HG03139 (cell line): ENCODE results near the gene PWWP2A.
"Not testable (repeated sequence)": the region's sequence is repeated elsewhere in the genome, so short reads cannot be mapped to it uniquely, and the experiment has no call there.

Source experiments
- ATAC-seq: cut with Tn5 transposase; IDR thresholded peaks from one replicate; pipeline ENCODE4 v1.9.1; 2021; ENCODE audit not compliant: unreplicated experiment

Gene PWWP2A, protein sequence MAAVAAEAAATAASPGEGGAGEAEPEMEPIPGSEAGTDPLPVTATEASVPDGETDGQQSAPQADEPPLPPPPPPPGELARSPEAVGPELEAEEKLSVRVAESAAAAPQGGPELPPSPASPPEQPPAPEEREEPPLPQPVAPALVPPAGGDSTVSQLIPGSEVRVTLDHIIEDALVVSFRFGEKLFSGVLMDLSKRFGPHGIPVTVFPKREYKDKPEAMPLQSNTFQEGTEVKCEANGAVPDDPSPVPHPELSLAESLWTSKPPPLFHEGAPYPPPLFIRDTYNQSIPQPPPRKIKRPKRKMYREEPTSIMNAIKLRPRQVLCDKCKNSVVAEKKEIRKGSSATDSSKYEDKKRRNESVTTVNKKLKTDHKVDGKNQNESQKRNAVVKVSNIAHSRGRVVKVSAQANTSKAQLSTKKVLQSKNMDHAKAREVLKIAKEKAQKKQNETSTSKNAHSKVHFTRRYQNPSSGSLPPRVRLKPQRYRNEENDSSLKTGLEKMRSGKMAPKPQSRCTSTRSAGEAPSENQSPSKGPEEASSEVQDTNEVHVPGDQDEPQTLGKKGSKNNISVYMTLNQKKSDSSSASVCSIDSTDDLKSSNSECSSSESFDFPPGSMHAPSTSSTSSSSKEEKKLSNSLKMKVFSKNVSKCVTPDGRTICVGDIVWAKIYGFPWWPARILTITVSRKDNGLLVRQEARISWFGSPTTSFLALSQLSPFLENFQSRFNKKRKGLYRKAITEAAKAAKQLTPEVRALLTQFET

DNA sequence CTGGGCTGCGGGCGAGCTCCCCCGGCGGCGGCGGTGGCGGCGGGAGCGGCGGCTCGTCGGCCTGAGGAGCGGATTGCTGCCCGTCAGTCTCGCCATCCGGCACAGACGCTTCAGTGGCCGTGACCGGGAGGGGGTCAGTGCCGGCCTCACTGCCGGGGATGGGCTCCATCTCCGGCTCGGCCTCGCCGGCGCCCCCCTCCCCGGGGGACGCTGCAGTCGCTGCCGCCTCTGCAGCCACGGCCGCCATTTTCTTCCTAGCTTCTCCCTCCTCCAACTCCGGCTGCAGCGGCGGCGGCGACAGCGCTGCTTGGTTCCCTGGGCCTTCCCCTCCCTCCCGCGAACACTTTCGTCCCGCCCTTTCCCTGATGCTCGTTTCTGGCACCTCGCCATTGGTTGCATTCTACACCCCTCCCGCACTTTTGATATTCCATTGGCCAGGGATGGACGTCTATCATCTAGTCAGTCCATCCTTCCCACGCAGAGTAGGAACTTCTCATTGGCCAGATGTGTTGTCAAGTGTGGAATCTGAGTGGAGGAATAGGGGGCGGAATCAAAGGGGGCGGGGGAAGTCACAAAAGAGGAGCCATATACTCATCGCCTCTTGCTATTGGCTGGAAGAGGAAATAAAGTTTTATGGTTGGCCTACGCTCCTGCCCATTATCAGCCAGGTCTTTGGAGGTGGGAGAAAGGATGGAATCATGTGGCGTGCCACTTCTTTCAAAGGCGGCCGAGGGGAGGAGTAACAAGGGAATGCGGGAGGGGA lies at the start of gene PWWP2A:
TSS of gene PWWP2A (minus strand) at position 309 of the 763 bp plus-strand sequence. CDS start at position 247, 62 bp downstream.
- ATAC-seq, result peak; percentile 87

DNA sequence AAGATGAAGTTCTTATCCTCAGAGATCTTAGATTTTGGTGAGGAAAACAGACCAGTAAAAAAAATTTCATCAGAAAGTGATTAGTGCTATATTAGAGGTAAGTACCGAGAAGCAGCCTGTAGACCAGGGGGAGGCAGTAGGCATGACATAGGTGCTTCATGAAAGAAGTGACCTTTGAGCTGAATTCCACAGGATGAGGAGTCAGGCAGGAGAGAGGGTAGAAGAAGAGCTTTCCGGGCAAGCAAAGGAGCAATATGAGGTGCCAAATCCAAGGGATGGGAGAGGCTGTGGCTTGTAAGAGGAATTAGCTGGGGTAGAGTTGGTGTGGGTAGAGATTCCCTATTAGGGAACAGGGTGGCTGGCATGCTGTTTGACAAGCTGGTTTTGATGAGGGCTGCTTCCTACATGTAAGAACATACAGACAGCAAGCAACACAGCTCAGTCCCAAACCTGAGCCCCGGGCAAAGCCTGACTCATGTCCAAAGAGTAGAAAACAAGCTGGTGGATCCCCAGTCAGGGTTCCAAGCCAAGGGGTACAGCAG lies 48.4 kb upstream of the PWWP2A start:
- no peak for ATAC-seq

DNA sequence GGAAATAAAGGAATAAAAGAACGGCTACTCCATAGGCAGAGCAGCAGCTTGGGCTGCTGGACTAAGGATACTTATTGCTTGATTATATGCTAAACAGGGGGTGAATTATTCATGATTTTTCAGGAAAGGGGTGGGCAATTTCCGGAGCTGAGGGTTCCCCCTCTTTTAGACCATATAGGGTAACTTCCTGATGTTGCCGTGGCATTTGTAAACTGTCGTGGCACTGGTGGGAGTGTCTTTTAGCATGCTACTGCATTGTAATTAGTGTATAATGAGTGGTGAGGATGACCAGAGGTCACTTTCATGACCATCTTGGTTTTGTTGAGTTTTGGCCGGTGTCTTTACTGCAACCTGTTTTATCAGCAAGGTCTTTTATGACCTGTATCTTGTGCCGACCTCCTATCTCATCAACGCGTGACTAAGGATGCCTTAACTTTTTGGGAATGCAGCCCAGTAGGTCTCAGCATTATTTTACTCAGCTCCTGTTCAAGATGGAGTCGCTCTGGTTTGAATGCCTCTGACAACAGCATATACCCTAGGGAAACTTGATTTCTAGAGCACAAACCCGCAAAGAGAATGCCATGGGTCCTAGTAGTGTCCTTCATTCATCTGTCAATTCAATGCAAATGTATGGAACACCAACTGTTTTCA lies 47.8 kb upstream of the PWWP2A start:
- no peak for ATAC-seq

- no peak for ATAC-seq
These were observed 47.1 kb upstream of the PWWP2A start for GRCh38 chr5:160166069-160166972.

- no peak for ATAC-seq
These were observed 46.2 kb upstream of the PWWP2A start for GRCh38 chr5:160165137-160166068.

GRCh38 chr5:160162910-160163309 lies 43.7 kb upstream of the PWWP2A start:
- ATAC-seq, result no peak

- ATAC-seq, result no peak
These were observed 42.4 kb upstream of the PWWP2A start for GRCh38 chr5:160161626-160162025.

- not testable (repeated sequence) for ATAC-seq
These were observed 41.6 kb upstream of the PWWP2A start for GRCh38 chr5:160160875-160161274.

- ATAC-seq, result no peak
These were observed 40.9 kb upstream of the PWWP2A start for GRCh38 chr5:160159991-160160792.

GRCh38 chr5:160158087-160158486 lies 38.8 kb upstream of the PWWP2A start:
- no peak for ATAC-seq

DNA sequence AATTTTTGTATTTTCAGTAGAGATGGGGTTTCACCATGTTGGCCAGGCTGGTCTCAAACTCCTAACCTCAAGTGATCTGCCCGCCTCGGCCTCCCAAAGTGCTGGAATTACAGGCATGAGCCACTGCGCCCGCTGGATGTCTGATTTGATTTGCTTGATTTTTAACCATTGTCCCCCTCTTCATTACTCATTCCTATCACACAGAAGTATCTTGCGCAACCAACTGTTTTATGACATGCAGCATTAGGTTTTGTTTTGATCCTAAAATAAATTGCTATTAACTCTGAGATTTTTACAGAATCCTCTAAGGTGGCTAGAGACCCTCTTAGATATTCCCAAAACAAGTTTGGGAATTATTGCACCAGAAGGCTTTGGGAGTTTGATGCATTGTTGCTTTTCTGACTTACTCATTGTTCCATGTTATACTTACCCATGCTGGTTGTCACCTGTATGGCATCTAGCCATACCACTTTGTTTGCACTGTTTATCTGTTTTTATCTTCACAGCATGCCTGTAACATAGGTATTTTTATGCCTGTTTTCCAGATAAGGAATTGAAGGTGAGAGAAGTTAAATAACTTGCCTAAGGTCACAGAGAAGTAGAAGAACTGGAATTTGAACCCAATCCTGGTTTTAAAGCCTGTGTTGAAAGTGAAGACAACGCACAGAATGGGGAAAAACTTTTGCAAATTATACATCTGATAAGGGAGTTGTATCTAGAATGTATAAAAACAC lies 35.9 kb upstream of the PWWP2A start:
- ATAC-seq, result no peak

- ATAC-seq, result no peak
These were observed 33.7 kb upstream of the PWWP2A start for GRCh38 chr5:160152901-160153300.

- ATAC-seq, result no peak
These were observed 33.0 kb upstream of the PWWP2A start for GRCh38 chr5:160152287-160152686.

GRCh38 chr5:160151017-160151416 lies 31.8 kb upstream of the PWWP2A start:
- no peak for ATAC-seq

GRCh38 chr5:160150381-160150780 lies 31.1 kb upstream of the PWWP2A start:
- no peak for ATAC-seq

GRCh38 chr5:160144436-160144835 lies 25.2 kb upstream of the PWWP2A start:
- not testable (repeated sequence) for ATAC-seq

- ATAC-seq, result no peak
These were observed 15.1 kb upstream of the PWWP2A start for GRCh38 chr5:160134332-160134731.
